ENCODE measurements around the gene OPHN1.

OPHN1 gene

GRCh38 chrX:68462197-68462596 lies 28.9 kb upstream of the OPHN1 start:
- Histone ChIP-seq H3K4ac (ENCODE audit: low read depth, low read length) (no peak overlapping the region), H3K36me3 (ENCODE audit: control insufficient read depth, insufficient read depth, low read length) (no peaks in the 10 kb centered on the region), H4K8ac (ENCODE audit: low read depth, low read length) (no peak overlapping the region), H3K4me2 (ENCODE audit: low read length) (no peak overlapping the region), H3K23ac (ENCODE audit: low read length) (no peak overlapping the region), H3K56ac (ENCODE audit: low read length) (no peak overlapping the region), H2BK15ac (replicated peaks; ENCODE audit: low read depth) (no peak overlapping the region), H3K9ac (ENCODE audit: low read length) (no peak overlapping the region), H2AK5ac (ENCODE audit: low read length) (no peak overlapping the region), H3K4me3 (ENCODE audit: low read length) (no peak overlapping the region), H3K79me1 (ENCODE audit: low read length) (no peaks in the 10 kb centered on the region), H3K18ac (ENCODE audit: low read length) (no peak overlapping the region), H3K27me3 (ENCODE audit: insufficient read depth, low read length, poor library complexity) (no peaks in the 10 kb centered on the region), H3K27ac (ENCODE audit: low read depth, low read length) (no peak overlapping the region), H3K4me1 (ENCODE audit: control insufficient read depth, low read depth, low read length) (no peaks in the 10 kb centered on the region), H2BK120ac (ENCODE audit: low read depth, low read length) (no peak overlapping the region), H2BK5ac (ENCODE audit: low read length) (no peak overlapping the region), H4K5ac (ENCODE audit: low read length) (no peak overlapping the region), H3K79me2 (ENCODE audit: control insufficient read depth, insufficient read depth, low read length) (no peaks in the 10 kb centered on the region)
- peak; percentile 1 for DNase-seq
- WGBS (ENCODE audit: extremely low coverage, insufficient coverage, low lambda C conversion rate), result no CpG with 5 or more reads among the region's 8 CpGs

- Histone ChIP-seq H3K4me3 (ENCODE audit: low read length) (no peak overlapping the region), H3K56ac (ENCODE audit: low read length) (no peak overlapping the region), H3K27me3 (ENCODE audit: insufficient read depth, low read length, poor library complexity) (no peaks in the 10 kb centered on the region), H3K18ac (ENCODE audit: low read length) (no peak overlapping the region), H3K4ac (ENCODE audit: low read depth, low read length) (no peak overlapping the region), H3K79me2 (ENCODE audit: control insufficient read depth, insufficient read depth, low read length) (no peaks in the 10 kb centered on the region), H3K4me2 (ENCODE audit: low read length) (no peak overlapping the region), H4K5ac (ENCODE audit: low read length) (no peak overlapping the region), H3K23ac (ENCODE audit: low read length) (no peak overlapping the region), H2BK5ac (ENCODE audit: low read length) (no peak overlapping the region), H4K8ac (ENCODE audit: low read depth, low read length) (no peak overlapping the region), H2BK120ac (ENCODE audit: low read depth, low read length) (no peak overlapping the region), H3K79me1 (ENCODE audit: low read length) (no peaks in the 10 kb centered on the region), H3K36me3 (ENCODE audit: control insufficient read depth, insufficient read depth, low read length) (no peaks in the 10 kb centered on the region), H3K27ac (ENCODE audit: low read depth, low read length) (no peak overlapping the region), H3K9ac (ENCODE audit: low read length) (no peak overlapping the region), H2BK15ac (replicated peaks; ENCODE audit: low read depth) (no peak overlapping the region), H3K4me1 (ENCODE audit: control insufficient read depth, low read depth, low read length) (no peaks in the 10 kb centered on the region), H2AK5ac (ENCODE audit: low read length) (no peak overlapping the region)
- no peak for DNase-seq
These were observed 28.3 kb upstream of the OPHN1 start for GRCh38 chrX:68461576-68461975.

GRCh38 chrX:68461093-68461492 lies 27.8 kb upstream of the OPHN1 start:
- no peak overlapping the region for H4K5ac ChIP-seq (ENCODE audit: low read length)
- no peak overlapping the region for H3K9ac ChIP-seq (ENCODE audit: low read length)
- no peaks in the 10 kb centered on the region for H3K36me3 ChIP-seq (ENCODE audit: control insufficient read depth, insufficient read depth, low read length)
- no peaks in the 10 kb centered on the region for H3K79me2 ChIP-seq (ENCODE audit: control insufficient read depth, insufficient read depth, low read length)
- no peaks in the 10 kb centered on the region for H3K79me1 ChIP-seq (ENCODE audit: low read length)
- no peak overlapping the region for H3K56ac ChIP-seq (ENCODE audit: low read length)
- no peak overlapping the region for H3K4me2 ChIP-seq (ENCODE audit: low read length)
- H2BK120ac ChIP-seq (ENCODE audit: low read depth, low read length), result no peak overlapping the region
- H3K18ac ChIP-seq (ENCODE audit: low read length), result no peak overlapping the region
- no peak overlapping the region for H3K4ac ChIP-seq (ENCODE audit: low read depth, low read length)
- no CpG with 5 or more reads among the region's 6 CpGs for WGBS (ENCODE audit: extremely low coverage, insufficient coverage, low lambda C conversion rate)
- no peaks in the 10 kb centered on the region for H3K4me1 ChIP-seq (ENCODE audit: control insufficient read depth, low read depth, low read length)
- no peak overlapping the region for H3K4me3 ChIP-seq (ENCODE audit: low read length)
- H4K8ac ChIP-seq (ENCODE audit: low read depth, low read length), result no peak overlapping the region
- H3K27me3 ChIP-seq (ENCODE audit: insufficient read depth, low read length, poor library complexity), result no peaks in the 10 kb centered on the region
- H3K23ac ChIP-seq (ENCODE audit: low read length), result no peak overlapping the region
- no peak for DNase-seq
- no peak overlapping the region for H3K27ac ChIP-seq (ENCODE audit: low read depth, low read length)
- H2BK15ac ChIP-seq (replicated peaks; ENCODE audit: low read depth), result no peak overlapping the region
- H2AK5ac ChIP-seq (ENCODE audit: low read length), result no peak overlapping the region
- no peak overlapping the region for H2BK5ac ChIP-seq (ENCODE audit: low read length)

- Histone ChIP-seq H3K27ac (ENCODE audit: low read depth, low read length) (no peak overlapping the region), H3K56ac (ENCODE audit: low read length) (no peak overlapping the region), H2AK5ac (ENCODE audit: low read length) (no peak overlapping the region), H2BK15ac (replicated peaks; ENCODE audit: low read depth) (no peak overlapping the region), H4K8ac (ENCODE audit: low read depth, low read length) (no peak overlapping the region), H2BK5ac (ENCODE audit: low read length) (no peak overlapping the region), H3K4me3 (ENCODE audit: low read length) (no peak overlapping the region), H3K79me1 (ENCODE audit: low read length) (no peaks in the 10 kb centered on the region), H2BK120ac (ENCODE audit: low read depth, low read length) (no peak overlapping the region), H3K27me3 (ENCODE audit: insufficient read depth, low read length, poor library complexity) (no peaks in the 10 kb centered on the region), H3K79me2 (ENCODE audit: control insufficient read depth, insufficient read depth, low read length) (no peaks in the 10 kb centered on the region), H3K36me3 (ENCODE audit: control insufficient read depth, insufficient read depth, low read length) (no peaks in the 10 kb centered on the region), H3K23ac (ENCODE audit: low read length) (no peak overlapping the region), H3K9ac (ENCODE audit: low read length) (no peak overlapping the region), H3K18ac (ENCODE audit: low read length) (no peak overlapping the region), H3K4me2 (ENCODE audit: low read length) (no peak overlapping the region), H3K4me1 (ENCODE audit: control insufficient read depth, low read depth, low read length) (no peaks in the 10 kb centered on the region), H4K5ac (ENCODE audit: low read length) (no peak overlapping the region), H3K4ac (ENCODE audit: low read depth, low read length) (no peak overlapping the region)
- WGBS (ENCODE audit: extremely low coverage, insufficient coverage, low lambda C conversion rate), result no CpG with 5 or more reads among the region's 4 CpGs
- DNase-seq, result no peak
These were observed 21.8 kb upstream of the OPHN1 start for GRCh38 chrX:68455151-68455510.

- Histone ChIP-seq H3K27me3 (ENCODE audit: insufficient read depth, low read length, poor library complexity) (no peaks in the 10 kb centered on the region), H3K79me2 (ENCODE audit: control insufficient read depth, insufficient read depth, low read length) (no peaks in the 10 kb centered on the region), H2BK5ac (ENCODE audit: low read length) (no peak overlapping the region), H3K18ac (ENCODE audit: low read length) (no peak overlapping the region), H3K4me1 (ENCODE audit: control insufficient read depth, low read depth, low read length) (no peaks in the 10 kb centered on the region), H4K8ac (ENCODE audit: low read depth, low read length) (no peak overlapping the region), H3K27ac (ENCODE audit: low read depth, low read length) (no peak overlapping the region), H2AK5ac (ENCODE audit: low read length) (no peak overlapping the region), H3K4ac (ENCODE audit: low read depth, low read length) (no peak overlapping the region), H4K5ac (ENCODE audit: low read length) (no peak overlapping the region), H3K4me3 (ENCODE audit: low read length) (no peak overlapping the region), H3K56ac (ENCODE audit: low read length) (no peak overlapping the region), H3K23ac (ENCODE audit: low read length) (no peak overlapping the region), H3K36me3 (ENCODE audit: control insufficient read depth, insufficient read depth, low read length) (no peaks in the 10 kb centered on the region), H3K79me1 (ENCODE audit: low read length) (no peaks in the 10 kb centered on the region), H2BK15ac (replicated peaks; ENCODE audit: low read depth) (no peak overlapping the region), H3K9ac (ENCODE audit: low read length) (no peak overlapping the region), H2BK120ac (ENCODE audit: low read depth, low read length) (no peak overlapping the region), H3K4me2 (ENCODE audit: low read length) (no peak overlapping the region)
- peak; percentile 2 for DNase-seq
- no CpG with 5 or more reads among the region's 8 CpGs for WGBS (ENCODE audit: extremely low coverage, insufficient coverage, low lambda C conversion rate)
These were observed 21.3 kb upstream of the OPHN1 start for GRCh38 chrX:68454476-68455150.

GRCh38 chrX:68451720-68452119 lies 18.4 kb upstream of the OPHN1 start:
- Histone ChIP-seq H3K4me3 (ENCODE audit: low read length) (no peak overlapping the region), H3K79me1 (ENCODE audit: low read length) (no peaks in the 10 kb centered on the region), H2BK15ac (replicated peaks; ENCODE audit: low read depth) (no peak overlapping the region), H3K23ac (ENCODE audit: low read length) (no peak overlapping the region), H3K4ac (ENCODE audit: low read depth, low read length) (no peak overlapping the region), H3K27me3 (ENCODE audit: insufficient read depth, low read length, poor library complexity) (no peaks in the 10 kb centered on the region), H4K8ac (ENCODE audit: low read depth, low read length) (no peak overlapping the region), H3K4me1 (ENCODE audit: control insufficient read depth, low read depth, low read length) (no peaks in the 10 kb centered on the region), H3K4me2 (ENCODE audit: low read length) (no peak overlapping the region), H3K79me2 (ENCODE audit: control insufficient read depth, insufficient read depth, low read length) (no peaks in the 10 kb centered on the region), H3K36me3 (ENCODE audit: control insufficient read depth, insufficient read depth, low read length) (no peaks in the 10 kb centered on the region), H2AK5ac (ENCODE audit: low read length) (no peak overlapping the region), H3K9ac (ENCODE audit: low read length) (no peak overlapping the region), H3K18ac (ENCODE audit: low read length) (no peak overlapping the region), H2BK120ac (ENCODE audit: low read depth, low read length) (no peak overlapping the region), H2BK5ac (ENCODE audit: low read length) (no peak overlapping the region), H3K27ac (ENCODE audit: low read depth, low read length) (no peak overlapping the region), H3K56ac (ENCODE audit: low read length) (no peak overlapping the region), H4K5ac (ENCODE audit: low read length) (no peak overlapping the region)
- no peak for DNase-seq
- no CpG with 5 or more reads among the region's 8 CpGs for WGBS (ENCODE audit: extremely low coverage, insufficient coverage, low lambda C conversion rate)

All from mesendoderm (in vitro differentiated cells).